Peyer's patch (tissue), 4 donors: Measurements from ENCODE around the gene KLF13.

Source experiments
- CTCF ChIP-seq, 6 experiments: fragments of 450-650 bp in 4 of 6; fragments of 200-600 bp in 2 of 6; sonication (generic) in 1 of 6; IDR thresholded peaks; one replicate each; pipeline ENCODE4 v1.5.1; 2017 to 2019; ENCODE audit warnings: antibody characterized with exemption in 6 of 6, mild to moderate bottlenecking in 3 of 6, moderate library complexity in 1 of 6
- POLR2A ChIP-seq, 2 donors: fragments of 450-650 bp; IDR thresholded peaks; one replicate each; pipeline ENCODE4 v1.5.1; 2017; ENCODE audit warnings: antibody characterized with exemption in 2 of 2, mild to moderate bottlenecking in 2 of 2, moderate library complexity in 2 of 2

GRCh38 chr15:31402511-31403056 lies 75.9 kb downstream of the KLF13 start:
- no peak for TF ChIP-seq CTCF (IDR thresholded peaks at IDR 0.05)
- no peak for TF ChIP-seq POLR2A (IDR thresholded peaks at IDR 0.05)
